Neural crest cell (in vitro differentiated cells): Measurements from ENCODE around the gene DNAH10. TPM values are rescaled to one million over a fixed set of nuclear protein-coding genes. Genes with fewer than 3 reads are reported as not detected.

Experiments
- DNase-seq: peaks from one replicate; pipeline ENCODE4 v3.0.0; 2021; ENCODE audit warnings: low read depth, mixed read lengths, low spot score
- H3K27ac Mint-ChIP-seq: one replicate; pipeline ENCODE4 v1.8.0; 2021; ENCODE audit warnings: mild to moderate bottlenecking, mixed read lengths; ENCODE audit not compliant: unreplicated experiment
- H3K27me3 Mint-ChIP-seq: 2 replicates; pipeline ENCODE4 v1.8.0; 2021; ENCODE audit warnings: low read depth, mild to moderate bottlenecking, mixed read lengths
- H3K36me3 Mint-ChIP-seq: 2 replicates; pipeline ENCODE4 v1.8.0; 2021; ENCODE audit warnings: low read depth, mild to moderate bottlenecking, mixed read lengths
- H3K4me1 Mint-ChIP-seq: 2 replicates; pipeline ENCODE4 v1.8.0; 2021; ENCODE audit warnings: mixed read lengths
- H3K4me3 Mint-ChIP-seq: one replicate; pipeline ENCODE4 v1.8.0; 2021; ENCODE audit warnings: mild to moderate bottlenecking, mixed read lengths
- H3K9me3 Mint-ChIP-seq: 2 replicates; pipeline ENCODE4 v1.8.0; 2021; ENCODE audit warnings: mixed read lengths
- total RNA-seq: library from RNA; stranded (reverse); gene quantifications from 2 replicates; pipeline ENCODE4 v1.2.1, GENCODE V29; 2021
- TF ChIP-seq, protein P1 (sequence below): fragments of 200-600 bp; sonication (generic); conservative IDR thresholded peaks from 2 replicates; pipeline ENCODE4 v1.5.0; 2021; ENCODE audit warnings: antibody characterized with exemption, mild to moderate bottlenecking

The DNAH10 gene
- total RNA-seq, 1 donor from 2014 or later, result 1.1 TPM

DNA sequence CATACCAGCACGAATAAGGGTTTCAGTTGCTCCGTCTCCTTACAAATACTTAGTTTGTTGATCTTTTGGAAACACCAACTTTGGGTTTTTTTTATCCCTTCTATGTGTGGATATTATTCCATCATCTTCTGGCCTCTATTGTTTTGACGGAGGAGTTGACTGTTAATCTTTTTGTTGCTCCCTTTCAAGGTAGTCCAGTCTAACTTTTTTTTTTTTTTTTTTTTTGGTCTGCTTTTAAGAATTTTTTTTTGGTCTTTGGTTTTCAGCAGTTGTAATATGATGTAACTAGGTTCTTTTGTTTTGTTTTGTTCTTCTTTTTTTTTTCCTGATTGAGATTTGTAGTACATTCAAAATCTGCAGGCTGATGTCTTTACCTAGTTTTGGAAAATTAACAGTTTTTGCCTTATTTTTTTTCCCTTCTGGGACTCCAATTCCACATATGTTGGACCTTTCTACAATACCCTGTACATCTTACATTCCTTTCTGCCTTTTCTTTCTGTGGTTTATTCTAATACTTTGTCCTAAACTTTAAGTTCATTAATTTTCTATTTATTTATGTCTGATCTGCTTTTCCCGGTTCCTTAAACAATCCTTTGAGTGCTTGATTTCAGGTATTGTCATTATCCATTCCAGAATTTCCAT, 54.9 kb downstream of the DNAH10 start:
- TF ChIP-seq, protein P1, sequence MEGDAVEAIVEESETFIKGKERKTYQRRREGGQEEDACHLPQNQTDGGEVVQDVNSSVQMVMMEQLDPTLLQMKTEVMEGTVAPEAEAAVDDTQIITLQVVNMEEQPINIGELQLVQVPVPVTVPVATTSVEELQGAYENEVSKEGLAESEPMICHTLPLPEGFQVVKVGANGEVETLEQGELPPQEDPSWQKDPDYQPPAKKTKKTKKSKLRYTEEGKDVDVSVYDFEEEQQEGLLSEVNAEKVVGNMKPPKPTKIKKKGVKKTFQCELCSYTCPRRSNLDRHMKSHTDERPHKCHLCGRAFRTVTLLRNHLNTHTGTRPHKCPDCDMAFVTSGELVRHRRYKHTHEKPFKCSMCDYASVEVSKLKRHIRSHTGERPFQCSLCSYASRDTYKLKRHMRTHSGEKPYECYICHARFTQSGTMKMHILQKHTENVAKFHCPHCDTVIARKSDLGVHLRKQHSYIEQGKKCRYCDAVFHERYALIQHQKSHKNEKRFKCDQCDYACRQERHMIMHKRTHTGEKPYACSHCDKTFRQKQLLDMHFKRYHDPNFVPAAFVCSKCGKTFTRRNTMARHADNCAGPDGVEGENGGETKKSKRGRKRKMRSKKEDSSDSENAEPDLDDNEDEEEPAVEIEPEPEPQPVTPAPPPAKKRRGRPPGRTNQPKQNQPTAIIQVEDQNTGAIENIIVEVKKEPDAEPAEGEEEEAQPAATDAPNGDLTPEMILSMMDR, result no peak
- DNase-seq, result no peak
- H3K36me3 Mint-ChIP-seq, result peaks cover 16% of the 10 kb centered on the region
- peaks cover 13% of the 10 kb centered on the region for H3K4me1 Mint-ChIP-seq
- peaks cover 12% of the 10 kb centered on the region for H3K9me3 Mint-ChIP-seq
- H3K27me3 Mint-ChIP-seq, result no peaks in the 10 kb centered on the region
- H3K27ac Mint-ChIP-seq, result no peak overlapping the region
- H3K4me3 Mint-ChIP-seq, result no peak overlapping the region

DNA sequence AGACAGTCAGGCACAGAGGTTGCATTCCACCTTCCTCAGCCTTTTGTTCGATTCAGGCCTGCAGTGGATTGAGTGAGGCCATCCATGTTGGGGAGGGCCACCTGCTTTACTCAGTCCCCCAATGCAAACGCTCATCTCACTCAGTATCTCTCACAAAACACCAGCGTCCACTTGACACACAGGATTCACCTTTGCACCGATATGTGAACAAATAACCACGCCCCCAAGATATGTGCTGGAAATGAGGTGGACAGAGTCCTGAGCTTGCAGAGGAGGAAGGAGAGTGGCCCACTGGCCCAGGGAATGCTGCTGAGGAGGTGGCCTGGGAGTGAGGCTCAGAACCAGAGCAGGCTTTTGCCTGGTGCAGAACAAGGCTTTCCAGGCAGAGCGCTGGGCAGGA, 60.7 kb downstream of the DNAH10 start:
- Mint-ChIP-seq H3K9me3 (peaks cover 5% of the 10 kb centered on the region), H3K27ac (no peak overlapping the region), H3K27me3 (peaks cover 8% of the 10 kb centered on the region), H3K4me1 (no peaks in the 10 kb centered on the region), H3K4me3 (no peak overlapping the region), H3K36me3 (peaks cover 9% of the 10 kb centered on the region)
- TF ChIP-seq, protein P1, result no peak
- DNase-seq, result no peak

DNA sequence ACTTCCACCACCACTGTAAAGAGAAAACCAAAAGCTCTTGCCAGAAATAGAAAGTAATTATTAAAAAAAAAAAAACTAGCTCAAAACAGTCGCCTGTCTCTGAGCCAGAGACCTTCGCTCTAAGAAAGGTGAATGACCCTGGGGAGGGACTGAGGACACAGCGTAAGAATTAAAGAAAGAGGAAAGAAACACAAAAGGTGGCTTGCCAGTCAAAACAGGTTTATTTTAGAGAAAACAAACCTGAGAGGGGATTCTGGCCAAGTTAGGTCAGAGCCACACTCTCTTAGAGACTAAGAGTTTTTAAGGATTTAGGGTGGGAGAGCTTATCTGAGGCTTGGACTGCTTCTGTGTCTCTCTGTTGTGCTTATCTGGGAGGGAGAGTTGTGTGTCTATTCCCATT, 66.0 kb downstream of the DNAH10 start:
- TF ChIP-seq, protein P1, result no peak
- peaks cover 14% of the 10 kb centered on the region for H3K9me3 Mint-ChIP-seq
- peaks cover 4% of the 10 kb centered on the region for H3K27me3 Mint-ChIP-seq

DNA sequence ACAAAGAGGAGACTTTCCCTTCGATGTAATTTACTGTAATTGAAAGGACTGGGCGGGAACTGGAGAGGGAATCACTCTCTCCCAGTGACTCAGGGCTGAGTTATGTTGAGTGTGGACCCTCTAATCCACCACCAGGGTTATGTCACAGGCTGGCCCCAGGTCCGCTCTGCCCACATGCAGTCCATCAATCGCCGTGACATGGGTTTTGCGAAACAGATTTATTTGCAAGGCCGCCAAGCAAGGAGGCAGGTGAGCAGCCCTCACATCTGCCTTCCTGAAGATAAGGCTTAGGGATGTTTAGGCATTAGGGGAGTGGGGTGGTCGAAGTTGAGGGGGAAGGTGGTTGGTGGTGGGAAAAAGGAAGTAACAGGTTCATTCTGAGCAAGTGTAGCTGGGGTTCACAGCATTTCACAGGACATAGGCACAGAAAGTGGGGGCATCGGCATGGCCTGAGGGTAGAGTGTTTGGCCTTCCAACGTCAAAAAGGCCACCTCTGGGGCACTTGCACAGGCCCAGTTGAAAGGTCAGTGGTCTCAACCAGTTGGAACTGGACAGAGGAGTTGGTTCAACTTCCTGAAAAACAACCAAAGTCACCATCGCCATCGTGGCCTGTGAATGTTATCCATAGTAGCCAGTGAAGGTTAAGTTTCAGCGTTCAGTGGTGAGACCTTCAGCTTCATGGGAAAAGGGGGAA, 66.9 kb downstream of the DNAH10 start:
- H3K27ac Mint-ChIP-seq, result no peak overlapping the region
- DNase-seq, result no peak
- H3K36me3 Mint-ChIP-seq, result peaks cover 17% of the 10 kb centered on the region
- peaks cover 14% of the 10 kb centered on the region for H3K9me3 Mint-ChIP-seq
- TF ChIP-seq, protein P1, result no peak
- no peaks in the 10 kb centered on the region for H3K4me1 Mint-ChIP-seq
- no peak overlapping the region for H3K4me3 Mint-ChIP-seq
- H3K27me3 Mint-ChIP-seq, result peaks cover 3% of the 10 kb centered on the region

More for the DNA sequence above, 66.0 kb downstream of the DNAH10 start:
- Mint-ChIP-seq H3K4me1 (no peaks in the 10 kb centered on the region), H3K36me3 (peaks cover 17% of the 10 kb centered on the region), H3K27ac (no peak overlapping the region), H3K4me3 (no peak overlapping the region)
- DNase-seq, result no peak

DNA sequence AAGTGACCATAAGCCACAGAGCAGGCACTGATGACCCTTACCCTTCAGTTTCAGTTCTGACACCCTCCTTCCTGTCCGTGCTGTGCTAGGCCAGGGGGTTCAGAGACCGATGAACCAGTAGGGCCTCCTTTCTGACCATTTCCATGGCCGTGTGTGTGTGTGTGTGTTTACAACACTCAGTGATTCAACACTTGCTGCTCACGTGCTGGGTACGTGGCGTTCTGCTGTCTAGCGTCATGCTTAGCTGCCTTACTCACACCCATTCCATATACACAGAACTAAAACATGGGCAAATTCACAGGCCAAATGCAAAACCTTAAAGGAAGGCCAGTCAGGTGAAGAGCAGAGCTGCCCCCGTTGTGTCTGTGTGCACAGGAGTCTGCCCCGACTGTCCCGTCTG, 67.5 kb downstream of the DNAH10 start:
- TF ChIP-seq, protein P1, result no peak
- no peak overlapping the region for H3K4me3 Mint-ChIP-seq
- no peak overlapping the region for H3K27ac Mint-ChIP-seq
- H3K4me1 Mint-ChIP-seq, result no peaks in the 10 kb centered on the region
- H3K36me3 Mint-ChIP-seq, result peaks cover 18% of the 10 kb centered on the region
- peaks cover 16% of the 10 kb centered on the region for H3K9me3 Mint-ChIP-seq
- peaks cover 2% of the 10 kb centered on the region for H3K27me3 Mint-ChIP-seq
- DNase-seq, result no peak
